ENCODE measurements around the gene OOSP1.

DNA sequence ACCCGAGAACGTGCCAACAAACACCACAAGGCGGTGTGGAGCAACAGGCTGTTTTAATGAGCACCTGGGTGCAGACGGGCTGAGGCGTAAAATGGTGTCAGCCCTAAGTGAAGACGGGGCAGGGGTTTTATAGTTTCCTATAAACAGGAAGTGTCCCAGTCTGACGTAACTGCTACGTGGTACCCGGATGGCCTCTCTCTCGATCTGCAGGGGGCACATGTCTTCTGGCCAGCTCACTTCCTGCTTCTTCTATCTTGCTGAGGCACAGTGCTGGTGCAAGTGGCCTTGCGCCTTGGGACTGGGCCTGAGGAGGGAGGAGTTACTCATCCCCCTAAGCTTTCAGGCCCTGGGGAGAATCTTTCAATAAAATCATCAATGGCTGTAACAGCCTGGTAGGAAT is 38.7 kb upstream of the OOSP1 start:
- no peak for TF ChIP-seq ZC3H10 (CRISPR knock-in tag; IDR thresholded peaks at IDR 0.05)
- TF ChIP-seq, protein P1, sequence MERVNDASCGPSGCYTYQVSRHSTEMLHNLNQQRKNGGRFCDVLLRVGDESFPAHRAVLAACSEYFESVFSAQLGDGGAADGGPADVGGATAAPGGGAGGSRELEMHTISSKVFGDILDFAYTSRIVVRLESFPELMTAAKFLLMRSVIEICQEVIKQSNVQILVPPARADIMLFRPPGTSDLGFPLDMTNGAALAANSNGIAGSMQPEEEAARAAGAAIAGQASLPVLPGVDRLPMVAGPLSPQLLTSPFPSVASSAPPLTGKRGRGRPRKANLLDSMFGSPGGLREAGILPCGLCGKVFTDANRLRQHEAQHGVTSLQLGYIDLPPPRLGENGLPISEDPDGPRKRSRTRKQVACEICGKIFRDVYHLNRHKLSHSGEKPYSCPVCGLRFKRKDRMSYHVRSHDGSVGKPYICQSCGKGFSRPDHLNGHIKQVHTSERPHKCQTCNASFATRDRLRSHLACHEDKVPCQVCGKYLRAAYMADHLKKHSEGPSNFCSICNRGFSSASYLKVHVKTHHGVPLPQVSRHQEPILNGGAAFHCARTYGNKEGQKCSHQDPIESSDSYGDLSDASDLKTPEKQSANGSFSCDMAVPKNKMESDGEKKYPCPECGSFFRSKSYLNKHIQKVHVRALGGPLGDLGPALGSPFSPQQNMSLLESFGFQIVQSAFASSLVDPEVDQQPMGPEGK (CRISPR knock-in tag; IDR thresholded peaks at IDR 0.05; ENCODE audit: borderline replicate concordance) = no peak
- no peak for TF ChIP-seq GLIS3 (CRISPR knock-in tag; IDR thresholded peaks at IDR 0.05)
- TF ChIP-seq ZFP30 (CRISPR knock-in tag; IDR thresholded peaks at IDR 0.05) = no peak
- TF ChIP-seq, protein P2, sequence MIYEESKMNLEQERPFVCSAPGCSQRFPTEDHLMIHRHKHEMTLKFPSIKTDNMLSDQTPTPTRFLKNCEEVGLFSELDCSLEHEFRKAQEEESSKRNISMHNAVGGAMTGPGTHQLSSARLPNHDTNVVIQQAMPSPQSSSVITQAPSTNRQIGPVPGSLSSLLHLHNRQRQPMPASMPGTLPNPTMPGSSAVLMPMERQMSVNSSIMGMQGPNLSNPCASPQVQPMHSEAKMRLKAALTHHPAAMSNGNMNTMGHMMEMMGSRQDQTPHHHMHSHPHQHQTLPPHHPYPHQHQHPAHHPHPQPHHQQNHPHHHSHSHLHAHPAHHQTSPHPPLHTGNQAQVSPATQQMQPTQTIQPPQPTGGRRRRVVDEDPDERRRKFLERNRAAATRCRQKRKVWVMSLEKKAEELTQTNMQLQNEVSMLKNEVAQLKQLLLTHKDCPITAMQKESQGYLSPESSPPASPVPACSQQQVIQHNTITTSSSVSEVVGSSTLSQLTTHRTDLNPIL (CRISPR knock-in tag; IDR thresholded peaks at IDR 0.05; ENCODE audit: low read depth) = no peak

Data from SK-N-SH treated with all-trans-retinoic acid at 6 μM for 48 hours (cell line).